Mesenteric fat pad (tissue), 1 donor: ENCODE measurements around the gene CHD5. TPM values are rescaled to one million over a fixed set of nuclear protein-coding genes. Genes with fewer than 3 reads are reported as not detected.

Experiments used
- DNase-seq: peaks from one replicate; pipeline ENCODE4 v3.0.0-alpha.2; 2020; ENCODE audit warnings: low spot score
- total RNA-seq: library from RNA; stranded (reverse); fragmentation: NEBNext Ultra II Directional; extraction: Animal tissue kit (Norgen Biotek cat#: 25700); gene quantifications from one replicate; pipeline ENCODE4 v1.2.1, GENCODE V29; 2021
- donor health status: DM: yes; HTN: yes; CAD: no.

CHD5 gene
- total RNA-seq, 1 donor from 2014 or later: 0.13 TPM

DNA sequence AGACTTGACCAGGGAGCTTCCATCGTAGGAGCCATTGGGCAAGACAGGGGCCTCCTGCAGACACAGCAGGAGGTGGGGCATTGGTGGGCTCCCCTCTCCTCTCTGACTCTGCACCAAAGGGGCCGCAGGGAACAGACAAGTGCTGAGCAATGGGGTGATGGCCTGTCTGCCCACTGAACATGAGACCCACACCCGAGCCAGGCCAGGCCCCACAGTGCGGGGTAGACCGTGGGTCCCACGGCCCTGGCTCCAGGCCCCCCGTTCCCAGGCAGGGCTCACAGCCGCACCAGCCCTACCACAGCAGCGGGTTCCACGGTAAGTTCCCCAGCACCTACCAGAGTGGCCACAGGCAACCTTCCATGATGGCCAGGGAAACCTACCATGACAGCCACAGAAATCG, 45.9 kb downstream of the CHD5 start:
- DNase-seq: no peak

DNA sequence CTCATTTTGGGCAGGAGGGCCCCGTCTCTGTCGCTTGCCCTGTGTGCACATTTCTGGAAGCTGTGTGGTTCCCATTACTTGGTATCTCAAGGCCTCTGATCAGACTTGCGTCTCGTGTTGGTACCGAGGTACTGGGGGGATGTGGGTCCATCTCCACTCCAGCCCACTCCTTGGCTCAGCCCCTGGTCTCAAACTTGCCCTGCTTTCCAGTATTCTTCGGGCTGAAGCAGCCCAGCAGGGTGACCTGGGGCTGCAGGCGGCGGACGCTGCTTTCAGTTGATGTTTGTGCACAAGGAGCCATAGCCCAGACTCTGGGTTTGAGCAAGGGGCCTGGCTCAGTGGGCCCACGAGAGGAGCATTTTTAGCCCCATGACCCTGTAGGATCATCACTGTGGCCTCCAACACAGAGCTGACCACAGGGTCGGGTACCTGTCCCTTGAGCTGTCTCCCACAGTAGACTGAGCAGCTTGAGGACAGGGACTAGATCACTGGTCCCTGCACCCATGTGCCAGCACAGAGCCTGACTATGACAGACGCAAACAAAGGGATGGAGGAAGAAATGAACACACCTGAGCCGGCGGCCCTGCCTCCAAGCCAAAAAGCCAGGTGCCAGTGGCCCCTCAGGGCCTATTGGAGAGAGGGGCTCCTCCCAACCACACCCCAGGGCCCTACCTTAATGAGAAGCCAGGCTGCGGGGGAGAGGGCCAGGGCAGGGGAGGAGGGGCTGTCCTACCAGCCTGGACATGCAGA, 46.8 kb downstream of the CHD5 start:
- DNase-seq: no peak

DNA sequence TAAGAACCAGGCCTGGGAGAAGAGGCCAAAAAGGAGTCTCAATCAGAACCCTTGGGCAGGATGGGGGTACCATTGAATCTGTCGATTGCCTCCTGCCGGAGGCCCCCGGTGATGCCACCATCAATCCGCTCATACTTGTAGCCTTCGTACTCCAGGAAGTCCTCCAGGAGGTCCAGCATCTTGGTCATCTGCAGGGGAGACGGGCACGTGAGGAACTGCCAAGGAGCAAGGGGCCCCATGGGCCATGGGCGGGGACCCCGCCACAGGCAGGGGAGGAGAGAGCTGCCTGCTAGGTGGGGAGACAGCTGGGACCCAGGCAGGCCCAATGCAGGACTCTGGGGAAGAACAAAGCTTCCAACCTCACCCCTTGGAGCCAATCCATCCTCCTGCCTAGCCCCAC, 48.6 kb downstream of the CHD5 start:
- no peak for DNase-seq

GRCh38 chr1:6130596-6130995, 49.5 kb downstream of the CHD5 start:
- DNase-seq: no peak

DNA sequence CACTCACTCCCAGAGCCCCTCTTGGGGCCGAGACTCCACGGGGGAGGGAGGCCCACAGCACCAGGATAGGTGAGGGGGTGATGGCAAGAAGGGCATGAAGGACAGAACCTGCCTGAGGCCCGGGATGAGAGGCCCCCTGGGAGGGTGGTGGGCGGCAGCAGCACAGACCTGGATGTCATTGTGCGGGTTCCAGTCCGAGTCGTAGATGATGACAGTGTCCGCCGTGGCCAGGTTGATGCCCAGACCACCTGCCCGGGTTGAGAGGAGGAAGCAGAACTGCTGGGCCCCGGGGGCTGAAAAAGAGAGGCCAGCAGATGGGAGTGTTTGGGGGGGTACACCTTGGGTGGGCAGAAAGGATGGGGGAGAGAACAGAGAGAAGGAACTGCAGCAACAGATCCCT, 50.1 kb downstream of the CHD5 start:
- no peak for DNase-seq

DNA sequence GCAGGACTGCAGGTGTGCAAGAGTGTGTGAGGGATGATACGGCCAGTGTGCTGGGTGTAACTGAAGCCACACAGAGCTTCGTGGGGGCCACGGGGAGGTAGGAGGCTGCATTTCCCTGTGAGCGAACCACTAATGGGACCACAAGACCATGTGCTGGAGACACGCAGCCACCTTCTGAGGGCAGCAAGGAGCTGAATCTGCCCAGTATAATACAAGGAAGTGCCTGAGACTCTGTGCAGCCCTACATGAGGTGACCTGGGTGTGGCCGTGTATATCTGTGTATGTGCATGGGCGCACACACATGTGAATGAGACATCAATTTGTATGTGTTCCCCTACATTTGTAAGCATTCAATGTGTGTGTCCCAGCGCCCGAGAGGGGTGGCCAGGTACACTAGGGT, 50.8 kb downstream of the CHD5 start:
- no peak for DNase-seq

GRCh38 chr1:6128276-6129081, 51.6 kb downstream of the CHD5 start:
- DNase-seq: no peak

DNA sequence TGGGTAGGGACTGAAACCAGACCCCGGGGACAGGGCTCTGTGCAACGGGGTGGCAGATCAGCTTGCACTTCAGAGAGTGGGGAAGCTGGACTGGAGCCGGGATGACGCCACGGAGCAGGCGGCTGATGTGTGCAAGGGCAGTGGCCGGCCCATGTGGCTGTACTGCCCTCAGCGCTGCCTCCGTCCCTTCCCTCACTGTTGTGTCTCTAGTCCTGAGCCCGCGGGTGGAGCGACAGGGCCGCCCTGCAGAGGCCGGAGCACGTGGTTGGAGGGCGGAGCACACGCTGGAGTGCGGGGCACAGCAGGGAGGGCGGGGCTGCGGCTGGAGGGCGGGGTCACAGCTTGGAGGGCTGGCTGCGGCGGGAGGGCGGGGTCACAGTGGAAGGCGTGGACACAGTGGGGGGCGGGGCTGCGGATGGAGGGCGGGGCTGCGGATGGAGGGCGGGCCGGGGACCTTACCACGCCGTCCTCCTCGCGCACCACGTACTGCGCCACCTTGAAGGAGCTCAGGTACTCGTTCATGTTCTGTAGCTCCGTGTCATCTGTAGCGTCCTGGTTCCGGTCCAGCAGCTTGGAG, 52.4 kb downstream of the CHD5 start:
- DNase-seq: no peak

DNA sequence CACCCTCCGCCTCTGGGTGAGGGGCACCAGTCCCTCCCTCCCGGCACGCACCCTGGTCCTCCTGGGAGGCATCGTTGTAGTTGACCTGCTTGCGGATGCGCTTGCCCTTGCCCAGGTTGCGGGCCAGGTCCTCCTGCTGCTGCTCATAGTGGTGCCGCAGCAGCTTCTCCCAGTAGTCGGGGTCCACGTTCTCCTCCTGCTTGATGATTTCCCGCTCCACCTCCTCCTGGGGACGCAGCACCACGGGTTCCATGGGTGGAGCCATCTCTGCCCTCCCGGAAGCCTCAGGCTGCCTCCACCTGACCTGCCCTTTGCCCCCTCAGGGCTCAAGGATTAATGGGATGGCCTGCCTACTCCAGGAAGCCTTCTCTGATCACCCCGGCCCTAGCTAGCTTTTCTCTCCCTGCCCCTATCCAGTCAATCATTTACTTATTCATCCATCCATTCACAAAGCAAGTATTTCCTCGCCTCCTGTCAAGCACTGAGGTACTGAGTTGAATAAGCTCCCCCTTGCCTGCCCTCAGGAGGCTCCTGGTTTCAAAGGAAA, 53.5 kb downstream of the CHD5 start:
- DNase-seq: no peak

GRCh38 chr1:6126028-6126427, 54.1 kb downstream of the CHD5 start:
- DNase-seq: no peak

DNA sequence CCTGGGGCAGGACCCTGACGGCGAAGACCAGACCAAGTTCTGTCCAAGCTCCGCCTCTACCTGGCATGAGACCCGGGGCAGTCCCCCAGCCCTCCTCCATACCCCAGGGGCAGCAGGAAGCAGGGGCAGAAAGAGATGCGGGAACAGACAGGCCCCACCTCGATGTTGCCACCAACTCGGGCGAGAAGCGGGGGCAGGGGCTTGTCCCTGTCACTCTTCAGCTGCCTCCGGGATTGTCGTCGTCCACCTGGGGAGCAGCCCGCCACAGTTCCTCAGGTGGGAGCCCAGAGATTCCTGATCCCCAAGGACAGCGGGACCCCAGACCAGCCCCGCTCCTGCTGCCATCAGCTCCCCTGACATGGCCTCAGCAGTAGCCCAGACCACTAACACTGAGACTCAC, 54.8 kb downstream of the CHD5 start:
- DNase-seq: no peak

- no peak for DNase-seq
These were observed 55.3 kb downstream of the CHD5 start for GRCh38 chr1:6124746-6125365.

DNA sequence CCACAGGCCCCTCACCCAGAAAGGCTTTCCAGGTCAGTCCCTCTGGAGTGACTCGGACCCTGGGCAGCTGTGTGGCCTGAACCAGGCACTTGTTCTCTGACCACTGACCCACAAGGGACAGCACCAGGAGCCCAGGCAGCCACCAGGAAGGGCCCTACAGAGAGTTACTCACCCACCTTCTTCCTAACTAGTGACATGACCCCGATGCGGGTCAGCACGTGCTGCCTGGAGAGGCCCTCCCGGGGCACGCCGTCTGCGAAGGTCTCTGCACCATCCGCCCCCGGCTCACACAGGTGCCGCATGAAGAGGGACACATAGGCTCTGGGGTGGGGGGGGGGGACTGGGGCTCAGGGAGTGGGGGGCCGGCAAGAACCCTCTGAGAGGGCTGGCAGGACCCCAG, 55.8 kb downstream of the CHD5 start:
- no peak for DNase-seq

GRCh38 chr1:6123816-6124215, 56.3 kb downstream of the CHD5 start:
- DNase-seq: no peak

DNA sequence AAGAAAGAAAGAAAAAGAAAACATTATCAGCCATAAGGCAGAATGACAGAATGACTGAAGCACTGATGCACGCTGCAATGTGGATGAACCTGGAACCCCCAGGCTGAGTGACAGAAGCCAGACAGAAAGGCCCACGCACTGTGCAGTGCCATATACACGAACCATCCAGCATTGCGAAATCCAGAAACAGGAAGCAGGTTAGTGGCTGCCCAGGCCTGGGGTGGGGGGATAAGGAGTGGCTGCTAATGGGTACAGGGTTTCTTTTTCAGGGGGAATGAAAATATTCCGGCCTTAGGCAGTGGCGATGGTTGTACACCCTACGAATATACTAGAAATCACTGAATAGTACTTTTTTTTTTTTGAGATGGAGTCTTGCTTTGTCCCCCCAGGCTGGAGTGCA, 57.0 kb downstream of the CHD5 start:
- DNase-seq: no peak

DNA sequence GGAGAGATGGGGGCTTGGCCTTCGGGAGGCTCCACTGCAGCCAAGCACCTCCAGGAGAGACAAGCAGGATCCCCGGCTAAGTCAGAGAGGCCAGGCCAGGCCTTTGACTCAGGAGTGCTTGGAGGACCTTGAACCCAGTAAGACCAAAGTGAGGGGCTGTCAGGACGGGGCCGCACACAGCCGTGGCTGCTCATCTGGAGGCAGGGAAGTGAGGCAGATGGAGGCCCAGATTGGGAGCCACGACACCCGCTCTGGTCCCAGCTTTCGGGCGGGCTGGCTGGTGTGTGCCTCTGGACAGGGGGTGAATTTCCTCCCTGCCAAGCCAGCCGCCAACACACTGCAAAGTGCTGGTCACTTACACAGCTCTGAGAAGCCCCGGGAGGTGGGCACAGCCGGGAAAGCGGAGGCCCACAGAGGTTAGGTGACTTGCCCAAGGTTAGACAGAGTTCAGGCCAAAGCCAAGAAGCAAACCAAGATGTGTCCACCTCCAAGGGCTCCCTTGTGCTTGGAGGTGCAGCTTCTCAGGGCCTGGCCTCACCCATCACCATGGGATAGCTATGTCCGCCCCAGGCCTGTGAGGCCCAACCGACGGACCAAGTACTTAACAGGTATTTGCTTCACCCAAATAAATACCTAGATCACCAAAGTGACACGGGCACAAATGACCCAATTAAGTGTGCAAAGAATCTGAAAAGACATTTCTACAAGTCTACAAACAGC, 58.3 kb downstream of the CHD5 start:
- no peak for DNase-seq

DNA sequence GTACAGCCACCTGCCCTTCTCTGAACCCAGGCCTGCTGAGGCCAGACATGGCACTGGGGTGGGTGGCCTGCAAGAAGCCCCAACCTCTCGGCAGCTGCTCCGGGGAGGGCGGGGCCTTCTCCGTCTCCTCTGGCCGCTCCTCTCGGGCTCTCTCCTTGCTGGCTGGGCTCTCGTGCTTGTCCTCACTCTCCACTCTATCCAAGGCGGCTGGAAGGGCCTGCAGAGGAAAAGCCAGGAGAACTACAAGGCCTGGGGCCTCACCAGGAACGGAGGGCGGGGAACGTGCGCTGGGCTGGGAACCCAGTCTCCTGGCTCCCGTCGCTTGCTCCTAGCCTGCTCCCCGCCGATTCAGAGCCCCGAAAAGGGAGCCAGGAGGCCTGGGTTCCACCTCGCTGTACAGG, 59.1 kb downstream of the CHD5 start:
- no peak for DNase-seq

- DNase-seq: no peak
These were observed 61.7 kb downstream of the CHD5 start for GRCh38 chr1:6118415-6118814.

- DNase-seq: no peak
These were observed 62.5 kb downstream of the CHD5 start for GRCh38 chr1:6117624-6118023.

DNA sequence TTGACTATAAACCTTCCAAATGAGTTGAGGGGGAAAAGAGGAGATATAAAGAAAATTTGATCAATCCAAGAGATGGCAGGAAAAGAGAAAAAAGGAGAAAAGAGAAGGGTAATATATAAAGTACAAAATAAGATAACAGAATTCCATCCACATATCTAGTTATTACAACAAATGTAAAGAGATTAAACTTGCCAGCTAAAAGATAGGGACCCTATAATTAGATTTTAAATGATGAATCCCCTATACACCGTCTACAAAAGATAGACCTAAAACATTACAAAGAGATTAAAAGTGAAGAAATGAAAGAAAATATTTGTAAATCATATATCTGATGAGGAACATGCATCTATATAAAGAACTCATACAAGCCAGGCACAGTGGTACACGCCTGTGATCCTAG, 63.1 kb downstream of the CHD5 start:
- no peak for DNase-seq

- DNase-seq: no peak
These were observed 64.0 kb downstream of the CHD5 start for GRCh38 chr1:6116137-6116536.
